NCI-H2107 treated with DMSO at 0.1 percent for 48 hours (cell line): ENCODE data around the gene ABCB9.
A peak's percentile ranks its signal among the peaks of the same experiment; 100 is the strongest.

Experiments
- DNase-seq: peaks from one replicate; lab custom pipeline; 2025; ENCODE audit not compliant: unreplicated experiment; lab: John Stamatoyannopoulos, UW

ABCB9 gene

GRCh38 chr12:122964439-122965257 lies 1.6 kb downstream of the ABCB9 start:
- DNase-seq: no peak

DNA sequence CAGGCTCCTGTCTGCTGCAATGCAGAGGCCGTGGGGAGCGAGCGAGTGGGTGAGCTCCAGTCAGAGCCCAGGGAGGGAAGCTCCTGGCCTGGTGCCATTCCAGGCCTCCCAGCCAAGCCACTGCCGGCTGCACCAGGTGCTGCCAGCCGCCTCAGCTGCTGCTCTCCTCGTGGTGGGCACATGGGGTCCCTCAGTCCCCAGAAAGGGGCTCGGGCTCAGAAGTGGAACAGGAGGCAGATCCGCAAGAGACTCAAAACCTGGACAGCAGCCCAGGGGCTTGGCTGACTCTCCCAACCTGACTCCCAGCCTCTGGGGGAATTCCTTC lies 2.4 kb downstream of the ABCB9 start:
- DNase-seq: no peak

DNA sequence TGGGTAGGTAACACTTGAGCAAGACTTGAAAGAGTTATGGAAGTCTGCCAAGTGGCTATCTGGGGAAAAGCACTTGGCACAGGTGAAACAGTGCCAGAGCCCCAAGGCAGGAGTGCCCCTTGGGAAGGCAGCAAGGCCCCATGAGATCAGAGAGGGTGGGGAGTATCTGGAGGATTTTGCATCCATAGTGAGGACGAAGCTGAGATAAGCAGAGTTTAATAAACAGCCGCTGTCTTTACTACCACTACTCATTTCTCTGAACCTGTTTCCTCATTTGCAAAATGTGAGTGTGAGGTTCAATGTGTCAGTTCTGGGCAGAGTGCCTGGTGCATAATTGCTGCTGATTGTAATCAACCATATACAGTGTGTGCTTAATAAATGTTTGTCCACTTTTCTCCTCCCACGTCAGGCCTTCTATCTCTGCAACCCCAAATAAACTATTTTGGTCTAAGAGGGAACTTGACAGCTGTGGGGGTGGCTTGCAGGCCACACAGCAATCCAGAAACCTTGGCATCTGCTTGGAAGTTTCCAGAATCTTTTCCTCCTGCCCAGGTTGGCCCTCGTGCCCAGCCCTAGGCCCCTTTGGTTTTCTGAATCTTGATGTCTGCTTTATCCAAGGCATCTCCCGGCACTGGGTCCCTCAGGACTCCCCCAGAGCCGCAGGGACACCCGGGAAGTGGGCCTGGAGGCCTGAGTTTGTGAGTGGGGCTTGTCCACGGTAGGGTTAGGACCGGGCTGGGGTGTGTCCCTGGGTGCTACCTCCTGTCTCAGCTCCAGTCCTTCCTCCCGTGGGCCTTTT lies 4.5 kb downstream of the ABCB9 start:
- DNase-seq: peak; percentile 37

- DNase-seq: no peak
Observed at GRCh38 chr12:122960193-122960569, 6.1 kb downstream of the ABCB9 start.

DNA sequence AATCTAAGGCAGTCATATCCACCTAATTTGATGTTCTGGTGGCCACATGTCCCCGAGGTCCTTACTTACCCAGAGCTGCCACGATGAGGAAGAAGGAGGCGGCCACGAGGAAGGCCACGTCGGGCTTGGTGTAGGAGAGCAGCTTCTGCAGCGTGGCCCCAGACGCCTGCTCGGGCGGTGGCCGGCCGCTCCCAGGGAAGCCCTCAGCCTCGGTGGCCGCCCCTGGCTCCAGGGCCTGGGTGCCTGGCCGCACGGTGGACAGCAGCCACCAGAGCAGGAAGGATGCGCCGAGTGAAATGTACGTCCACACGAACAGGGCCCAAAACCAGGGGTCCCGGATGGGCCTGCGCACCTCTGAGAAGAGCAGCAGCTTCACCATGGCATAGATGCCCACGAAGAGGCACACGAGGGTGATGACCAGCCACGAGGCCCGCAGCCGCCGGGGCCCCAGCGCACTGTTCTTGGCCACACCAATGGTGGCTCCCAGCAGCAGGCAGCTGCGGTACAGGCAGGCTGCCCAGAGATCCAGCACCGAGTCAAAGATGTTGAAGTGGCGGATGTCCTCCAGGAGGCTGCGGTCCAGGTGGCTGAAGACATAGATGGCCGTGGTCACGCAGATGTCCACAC lies 6.6 kb downstream of the ABCB9 start:
- DNase-seq: no peak

DNA sequence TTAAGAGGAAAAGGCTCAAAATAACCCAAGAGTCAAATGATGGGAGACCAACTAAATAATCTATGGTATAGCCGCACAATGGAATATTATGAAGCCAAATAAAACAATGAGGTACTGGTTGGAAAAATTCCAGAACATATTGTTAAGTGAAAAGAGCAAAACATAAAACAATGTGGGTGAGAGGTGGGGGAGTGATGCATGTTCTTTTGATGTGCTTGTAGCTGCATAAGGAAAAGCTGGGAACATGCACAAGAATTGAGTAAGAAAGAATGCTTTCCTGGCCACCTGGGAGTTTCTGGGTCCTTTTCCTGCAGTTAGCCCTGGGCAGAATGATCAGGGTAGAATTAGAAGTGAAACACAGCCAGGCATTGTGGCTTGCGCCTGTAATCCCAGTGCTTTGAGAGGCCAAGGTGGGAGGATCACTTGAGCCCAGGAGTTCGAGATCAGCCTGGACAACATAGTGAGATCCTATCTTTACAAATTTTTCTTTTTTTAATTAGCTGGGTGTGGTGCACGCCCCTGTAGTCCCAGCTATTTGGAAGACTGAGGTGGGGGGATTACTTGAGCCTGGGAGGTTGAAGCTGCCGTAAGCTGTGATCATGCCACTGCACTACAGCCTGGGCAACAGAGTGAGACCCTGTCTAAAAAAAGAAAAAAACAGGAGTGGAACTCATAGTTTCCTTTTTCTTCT lies 7.9 kb downstream of the ABCB9 start:
- DNase-seq: no peak

GRCh38 chr12:122956035-122956434 lies 10.2 kb downstream of the ABCB9 start:
- DNase-seq: no peak

GRCh38 chr12:122955156-122955555 lies 11.1 kb downstream of the ABCB9 start:
- no peak for DNase-seq

GRCh38 chr12:122951979-122952892 lies 14.0 kb downstream of the ABCB9 start:
- DNase-seq: no peak

GRCh38 chr12:122951406-122951805 lies 14.9 kb downstream of the ABCB9 start:
- no peak for DNase-seq

DNA sequence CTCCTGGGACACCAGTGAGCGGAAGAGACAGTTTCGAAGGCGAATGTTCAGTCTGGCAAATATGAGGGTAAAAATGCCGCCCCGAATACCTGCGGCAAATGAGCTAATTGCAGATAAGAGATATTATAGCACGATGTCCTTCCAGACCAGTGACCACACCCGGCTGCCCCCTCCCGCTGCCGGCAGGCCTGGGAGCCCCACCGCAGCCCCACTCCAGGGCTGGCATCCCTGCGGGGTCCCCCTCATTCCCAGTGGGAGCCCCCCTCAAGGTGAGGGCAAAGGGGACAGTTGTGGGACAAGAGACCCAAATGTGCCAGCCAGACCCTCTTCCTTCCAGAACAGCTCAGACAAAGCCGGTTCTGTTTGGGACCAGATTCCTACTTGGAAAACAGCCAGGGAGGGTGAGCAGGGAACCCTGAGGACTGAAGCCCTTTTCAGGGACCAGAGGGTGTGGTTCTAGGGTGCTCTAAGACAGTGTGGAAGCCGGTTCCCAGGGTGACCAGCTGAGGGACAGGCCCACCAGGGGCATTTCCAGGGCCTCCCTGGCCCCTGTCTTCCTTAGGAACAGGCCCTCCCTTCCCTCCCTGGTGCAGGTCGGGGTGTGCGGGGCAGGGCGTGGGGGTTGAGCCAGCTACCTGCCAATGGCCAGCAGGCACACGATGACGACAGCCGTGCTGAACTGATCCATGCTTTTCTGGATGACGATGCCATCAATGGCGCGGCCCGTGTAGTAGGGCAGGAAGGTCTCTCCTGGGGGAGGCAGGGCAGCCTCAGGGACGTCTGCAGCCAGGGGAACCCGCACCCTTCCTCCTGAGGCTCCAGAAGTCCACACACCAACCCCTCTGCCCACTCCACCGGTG lies 16.2 kb downstream of the ABCB9 start:
- no peak for DNase-seq

DNA sequence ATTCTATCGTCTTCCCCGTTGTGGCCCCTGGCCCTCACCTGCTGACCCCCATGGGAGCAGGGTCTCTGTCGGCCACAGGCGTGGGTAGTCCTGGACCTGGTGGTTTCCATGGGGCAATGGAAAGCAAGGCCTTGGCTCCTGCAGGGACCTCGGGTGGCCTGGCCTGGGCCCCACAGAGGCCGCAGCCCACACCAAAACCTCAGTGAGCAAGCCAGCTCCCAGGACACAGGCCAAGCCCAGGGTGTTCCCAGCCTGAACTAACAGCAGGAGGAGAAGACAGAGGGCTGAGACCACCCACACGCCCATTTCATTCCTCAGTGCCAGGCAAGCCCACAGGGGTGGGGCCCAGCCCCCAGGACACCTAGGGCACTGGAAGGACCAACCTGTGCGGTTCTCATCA lies 16.9 kb downstream of the ABCB9 start:
- DNase-seq: no peak

- no peak for DNase-seq
Observed at GRCh38 chr12:122948605-122949004, 17.7 kb downstream of the ABCB9 start.

GRCh38 chr12:122947352-122947792 lies 18.9 kb downstream of the ABCB9 start:
- DNase-seq: no peak

- no peak for DNase-seq
Observed at GRCh38 chr12:122946690-122947341, 19.4 kb downstream of the ABCB9 start.

GRCh38 chr12:122944605-122945592 lies 21.4 kb downstream of the ABCB9 start:
- no peak for DNase-seq

GRCh38 chr12:122943196-122943595 lies 23.1 kb downstream of the ABCB9 start:
- DNase-seq: no peak

- no peak for DNase-seq
Observed at GRCh38 chr12:122942637-122943036, 23.6 kb downstream of the ABCB9 start.
